Suprapubic skin (tissue), 3 donors: Measurements from ENCODE around the gene PARD3B.

ENCODE experiments used
- POLR2A ChIP-seq, 2 donors: fragments of 450-650 bp; IDR thresholded peaks; one replicate each; pipeline ENCODE4 v1.6.1; 2017; ENCODE audit warnings: antibody characterized with exemption in 2 of 2, mild to moderate bottlenecking in 2 of 2, moderate library complexity in 2 of 2
- TF ChIP-seq, protein P1 (sequence below), 2 donors: fragments of 200-600 bp in 1 of 2; fragments of 450-650 bp in 1 of 2; sonication (generic) in 1 of 2; IDR thresholded peaks; one replicate each; pipeline ENCODE4 v1.5.1; 2016 to 2019; ENCODE audit warnings: antibody characterized with exemption in 2 of 2, mild to moderate bottlenecking in 1 of 2, moderate library complexity in 1 of 2

- TF ChIP-seq, protein P1, sequence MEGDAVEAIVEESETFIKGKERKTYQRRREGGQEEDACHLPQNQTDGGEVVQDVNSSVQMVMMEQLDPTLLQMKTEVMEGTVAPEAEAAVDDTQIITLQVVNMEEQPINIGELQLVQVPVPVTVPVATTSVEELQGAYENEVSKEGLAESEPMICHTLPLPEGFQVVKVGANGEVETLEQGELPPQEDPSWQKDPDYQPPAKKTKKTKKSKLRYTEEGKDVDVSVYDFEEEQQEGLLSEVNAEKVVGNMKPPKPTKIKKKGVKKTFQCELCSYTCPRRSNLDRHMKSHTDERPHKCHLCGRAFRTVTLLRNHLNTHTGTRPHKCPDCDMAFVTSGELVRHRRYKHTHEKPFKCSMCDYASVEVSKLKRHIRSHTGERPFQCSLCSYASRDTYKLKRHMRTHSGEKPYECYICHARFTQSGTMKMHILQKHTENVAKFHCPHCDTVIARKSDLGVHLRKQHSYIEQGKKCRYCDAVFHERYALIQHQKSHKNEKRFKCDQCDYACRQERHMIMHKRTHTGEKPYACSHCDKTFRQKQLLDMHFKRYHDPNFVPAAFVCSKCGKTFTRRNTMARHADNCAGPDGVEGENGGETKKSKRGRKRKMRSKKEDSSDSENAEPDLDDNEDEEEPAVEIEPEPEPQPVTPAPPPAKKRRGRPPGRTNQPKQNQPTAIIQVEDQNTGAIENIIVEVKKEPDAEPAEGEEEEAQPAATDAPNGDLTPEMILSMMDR (IDR thresholded peaks at IDR 0.05): peak; percentile 63 to 69
- TF ChIP-seq POLR2A (IDR thresholded peaks at IDR 0.05): no peak
These were observed 146.7 kb downstream of the PARD3B start for GRCh38 chr2:204691911-204692510.
